ENCODE data around the gene SEMA6C.

GRCh38 chr1:151166505-151166956, 20.1 kb upstream of the SEMA6C start:
- no peak for TF ChIP-seq CTCF (IDR thresholded peaks at IDR 0.05; ENCODE audit: low read depth, low read length)
- no peak for TF ChIP-seq EZH2phosphoT487 (IDR thresholded peaks at IDR 0.05; ENCODE audit: low read depth)

All from OCI-LY3 (cell line).